ENCODE data around the gene SMAD7. TPM values are rescaled to one million over a fixed set of nuclear protein-coding genes. Genes with fewer than 3 reads are reported as not detected.

The SMAD7 gene
- polyA plus RNA-seq, 5 donors: 44.9 to 68.8 (median 66.3) TPM

GRCh38 chr18:48988508-48989303 lies 37.9 kb upstream of the SMAD7 start:
- no peak for DNase-seq

- DNase-seq: no peak
Observed at GRCh38 chr18:48987821-48988220, 37.1 kb upstream of the SMAD7 start.

- DNase-seq: no peak
Observed at GRCh38 chr18:48986851-48987761, 36.3 kb upstream of the SMAD7 start.

GRCh38 chr18:48985161-48985560 lies 34.4 kb upstream of the SMAD7 start:
- no peak for DNase-seq

GRCh38 chr18:48983793-48984437 lies 33.1 kb upstream of the SMAD7 start:
- no peak for DNase-seq

GRCh38 chr18:48982266-48982665 lies 31.5 kb upstream of the SMAD7 start:
- DNase-seq: no peak

GRCh38 chr18:48979944-48980890 lies 29.5 kb upstream of the SMAD7 start:
- DNase-seq: no peak

- DNase-seq: no peak
Observed at GRCh38 chr18:48977914-48978313, 27.1 kb upstream of the SMAD7 start.

- DNase-seq: peak; percentile 64 to 76
Observed at GRCh38 chr18:48975817-48976649, 25.3 kb upstream of the SMAD7 start.

GRCh38 chr18:48975120-48975816 lies 24.5 kb upstream of the SMAD7 start:
- DNase-seq: no peak

- DNase-seq: no peak
Observed at GRCh38 chr18:48974304-48975119, 23.7 kb upstream of the SMAD7 start.

- no peak for DNase-seq
Observed at GRCh38 chr18:48973731-48974130, 23.0 kb upstream of the SMAD7 start.

- no peak for DNase-seq
Observed at GRCh38 chr18:48968412-48969215, 17.8 kb upstream of the SMAD7 start.

GRCh38 chr18:48967545-48967944 lies 16.8 kb upstream of the SMAD7 start:
- DNase-seq: no peak

GRCh38 chr18:48966523-48966922 lies 15.8 kb upstream of the SMAD7 start:
- no peak for DNase-seq

GRCh38 chr18:48963586-48964470 lies 13.1 kb upstream of the SMAD7 start:
- no peak for DNase-seq

Measured in right lung (tissue), 5 donors.